Tibial nerve (tissue), 4 donors: ENCODE data around the gene APOL1. TPM values are rescaled to one million over a fixed set of nuclear protein-coding genes. Genes with fewer than 3 reads are reported as not detected.

Source experiments
- DNase-seq, 2 donors: peaks; one replicate each; pipeline ENCODE4 v3.0.0-alpha.2; 2019; ENCODE audit warnings: low spot score in 2 of 2
- H3K27ac ChIP-seq, 4 donors: fragments of 200-600 bp; sonication (generic) in 3 of 4; one replicate each; pipeline ENCODE4 v1.5.1; 2017 to 2019; ENCODE audit warnings: mild to moderate bottlenecking in 1 of 4
- H3K27me3 ChIP-seq, 2 donors: fragments of 200-600 bp; sonication (generic) in 1 of 2; one replicate each; pipeline versions ENCODE4 v1.5.1 to v1.6.0; 2017 to 2019
- H3K36me3 ChIP-seq, 3 donors: fragments of 200-600 bp; sonication (generic); one replicate each; pipeline ENCODE4 v1.5.1; 2018 to 2019
- H3K4me1 ChIP-seq, 4 donors: fragments of 200-600 bp; sonication (generic) in 3 of 4; one replicate each; pipeline ENCODE4 v1.5.1; 2017 to 2019
- H3K4me3 ChIP-seq, 4 donors: fragments of 200-600 bp; sonication (generic) in 3 of 4; one replicate each; pipeline ENCODE4 v1.5.1; 2017 to 2019; ENCODE audit warnings: mild to moderate bottlenecking in 1 of 4, moderate library complexity in 1 of 4
- H3K9me3 ChIP-seq, 4 donors: fragments of 200-600 bp; sonication (generic) in 3 of 4; one replicate each; pipeline ENCODE4 v1.5.1; 2017 to 2019
- CTCF ChIP-seq, 5 experiments: fragments of 200-600 bp in 3 of 5; fragments of 450-650 bp in 2 of 5; sonication (generic) in 3 of 5; IDR thresholded peaks; one replicate each; pipeline ENCODE4 v1.5.1; 2016 to 2019; ENCODE audit warnings: antibody characterized with exemption in 5 of 5, mild to moderate bottlenecking in 3 of 5, moderate library complexity in 2 of 5
- EP300 ChIP-seq, 2 donors: sonication (generic); formaldehyde crosslinking; IDR thresholded peaks; one replicate each; pipeline ENCODE4 v1.6.1; 2017; ENCODE audit warnings: antibody characterized with exemption in 2 of 2, mild to moderate bottlenecking in 1 of 2
- POLR2A ChIP-seq, 2 donors: fragments of 450-650 bp; IDR thresholded peaks; one replicate each; pipeline ENCODE4 v1.6.1; 2017; ENCODE audit warnings: antibody characterized with exemption in 2 of 2, mild to moderate bottlenecking in 2 of 2, moderate library complexity in 2 of 2
- WGBS, 2 donors: methylation state at CpG; one replicate each; pipeline ENCODE4 v1.1.5; 2018; 5-methylcytosine and 5-hydroxymethylcytosine counted together
- total RNA-seq, 4 donors: library from RNA; depleted of rRNA; stranded (reverse); fragments of >200 nt; gene quantifications; one replicate each; pipeline ENCODE4 v1.1.0, GENCODE V29; 2016

Gene APOL1
- total RNA-seq, 4 donors from 2014 or later = 8.3 to 16.8 (median 10.1) TPM

DNA sequence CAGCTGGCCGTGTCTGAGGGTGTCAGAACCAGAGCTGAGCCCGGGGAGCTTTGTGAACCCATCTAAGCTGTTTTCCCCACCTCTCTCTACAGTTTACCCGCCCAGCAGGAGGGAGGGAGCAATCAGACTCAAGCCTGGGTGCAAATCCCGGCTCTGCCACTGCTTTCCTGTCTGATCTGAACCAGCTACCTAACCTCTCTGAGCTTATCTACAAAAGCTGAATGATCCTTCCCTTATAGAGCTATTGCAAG is 13.9 kb upstream of the APOL1 start:
- Histone ChIP-seq H3K4me3 (peak overlapping the region; percentile 45 to 68 (median 66)), H3K27ac (peak overlapping the region; percentile 77 to 98 (median 95)), H3K4me1 (peaks cover 0 to 60% (median 37%) of the 10 kb centered on the region in 4 donors), H3K27me3 (no peaks in the 10 kb centered on the region), H3K9me3 (no peaks in the 10 kb centered on the region), H3K36me3 (peaks cover 0 to 10% (median 0%) of the 10 kb centered on the region in 3 donors)
- TF ChIP-seq EP300 (IDR thresholded peaks at IDR 0.05) = no peak
- TF ChIP-seq POLR2A (IDR thresholded peaks at IDR 0.05) = no peak
- no peak for TF ChIP-seq CTCF (IDR thresholded peaks at IDR 0.05)
- WGBS, 2 donors = 0% methylated on average over 4 of the region's 4 CpGs
- DNase-seq = no peak

- peak; percentile 79 to 89 for DNase-seq
- Histone ChIP-seq H3K36me3 (peaks cover 0 to 6% (median 0%) of the 10 kb centered on the region in 3 donors), H3K4me1 (peaks cover 0 to 60% (median 37%) of the 10 kb centered on the region in 4 donors), H3K27me3 (no peaks in the 10 kb centered on the region), H3K4me3 (peak within 1 kb of the TSS; percentile 45 to 68 (median 66)), H3K27ac (peak within 1 kb of the TSS; percentile 77 to 98 (median 95)), H3K9me3 (no peaks in the 10 kb centered on the region)
- TF ChIP-seq POLR2A (IDR thresholded peaks at IDR 0.05) = peak; percentile 79 to 81
- peak; percentile 67 to 86 (median 78) for TF ChIP-seq CTCF (IDR thresholded peaks at IDR 0.05)
- peak in 1 of 2 donors; percentile 96 for TF ChIP-seq EP300 (IDR thresholded peaks at IDR 0.05)
- 9 to 10% methylated on average over 12 to 13 of the region's 13 CpGs for WGBS, 2 donors
These were observed 13.3 kb upstream of the APOL1 start, which contains the start of gene APOL2 for GRCh38 chr22:36239401-36240171. Gene APOL2 (minus strand): TSS chr22:36239527. CDS start chr22:36233162, 6,365 bp downstream.

- Histone ChIP-seq H3K4me3 (no peak overlapping the region), H3K9me3 (no peaks in the 10 kb centered on the region), H3K36me3 (no peaks in the 10 kb centered on the region), H3K27ac (peak overlapping the region in 2 of 4 donors; percentile 68 to 71), H3K27me3 (no peaks in the 10 kb centered on the region), H3K4me1 (peaks cover 0 to 29% (median 7%) of the 10 kb centered on the region in 4 donors)
- DNase-seq = no peak
- 86 to 91% methylated on average over 5 of the region's 5 CpGs for WGBS, 2 donors
- TF ChIP-seq EP300 (IDR thresholded peaks at IDR 0.05) (no peak), CTCF (IDR thresholded peaks at IDR 0.05) (no peak), POLR2A (IDR thresholded peaks at IDR 0.05) (no peak)
These were observed 8.9 kb upstream of the APOL1 start for GRCh38 chr22:36243986-36244385.

DNA sequence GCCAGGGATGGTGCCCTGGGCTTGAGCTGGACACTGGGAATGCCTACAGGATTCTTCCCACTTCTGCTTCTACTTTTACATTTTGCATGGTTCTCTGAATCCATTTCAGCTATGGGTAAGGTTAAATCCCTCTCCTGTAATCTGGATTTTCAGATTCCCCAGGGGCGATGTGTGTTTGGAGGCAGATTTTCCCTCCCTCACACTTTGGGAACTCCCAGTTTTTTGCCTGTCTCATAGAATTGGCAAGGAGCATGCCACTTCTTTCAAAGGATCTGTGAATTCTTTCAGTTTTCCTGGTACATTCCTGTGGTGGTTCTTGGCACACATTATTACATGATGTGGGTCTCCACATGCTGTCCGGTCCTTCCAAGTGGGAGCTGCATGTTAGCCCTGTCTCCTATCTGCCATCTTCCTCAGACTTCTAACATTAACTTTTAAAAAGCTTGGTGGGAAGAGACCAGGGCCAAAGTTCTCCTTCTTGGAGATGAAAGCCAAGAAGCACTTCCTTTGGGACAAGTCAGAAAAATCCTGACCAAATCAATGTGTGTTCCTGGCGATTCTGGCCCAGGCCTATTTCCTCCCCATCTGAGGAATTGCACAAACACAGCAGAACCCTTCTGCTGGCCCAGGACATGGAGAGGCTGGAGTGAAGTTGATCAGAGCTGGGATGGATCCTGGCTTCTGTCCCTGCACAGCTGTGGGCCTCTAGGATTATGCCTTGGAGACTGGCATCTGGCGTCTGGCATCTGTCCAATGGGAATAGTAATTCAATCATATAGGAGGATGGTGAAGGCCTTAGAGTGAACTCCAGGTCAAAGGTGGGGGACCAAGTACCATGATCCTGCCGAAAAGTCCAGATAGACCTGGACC is 8.2 kb upstream of the APOL1 start:
- 62 to 66% methylated on average over 5 of the region's 5 CpGs for WGBS, 2 donors
- peaks cover 0 to 27% (median 7%) of the 10 kb centered on the region in 4 donors for H3K4me1 ChIP-seq
- no peaks in the 10 kb centered on the region for H3K36me3 ChIP-seq
- H3K9me3 ChIP-seq = no peaks in the 10 kb centered on the region
- H3K4me3 ChIP-seq = no peak overlapping the region
- DNase-seq = peak in 1 of 2 donors; percentile 37
- no peaks in the 10 kb centered on the region for H3K27me3 ChIP-seq
- H3K27ac ChIP-seq = peak overlapping the region in 2 of 4 donors; percentile 68 to 71
- TF ChIP-seq EP300 (IDR thresholded peaks at IDR 0.05) = peak in 1 of 2 donors; percentile 47
- TF ChIP-seq POLR2A (IDR thresholded peaks at IDR 0.05) = no peak
- TF ChIP-seq CTCF (IDR thresholded peaks at IDR 0.05) = no peak
